K562 (cell line): ENCODE measurements around the gene TTC31. TPM values are rescaled to one million over a fixed set of nuclear protein-coding genes. Genes with fewer than 3 reads are reported as not detected.

Source experiments
- CREM ChIP-seq: IDR thresholded peaks from 2 replicates; pipeline ENCODE4 v1.6.1; 2014; ENCODE audit warnings: antibody characterized with exemption, low read depth
- E2F8 ChIP-seq: fragments of 450-650 bp; IDR thresholded peaks from 2 replicates; pipeline ENCODE4 v1.7.1; 2018; ENCODE audit warnings: mild to moderate bottlenecking, low read depth; ENCODE audit not compliant: partially characterized antibody
- FOXA3 ChIP-seq, 2 experiments: fragments of 450-650 bp in 1 of 2; sonication (generic) in 1 of 2; formaldehyde crosslinking; IDR thresholded peaks in 1 of 2; conservative IDR thresholded peaks in 1 of 2; 2 replicates each; pipeline versions ENCODE4 v1.4.0 to v1.8.0; 2020 to 2022; ENCODE audit warnings: mild to moderate bottlenecking in 2 of 2, missing genetic modification reagents in 1 of 2
- MBD2 ChIP-seq: sonication (generic); IDR thresholded peaks from 2 replicates; pipeline ENCODE4 v1.6.1; 2016; ENCODE audit warnings: low read depth, borderline replicate concordance
- MECOM ChIP-seq: fragments of 250-450 bp; sonication (Bioruptor Pico); IDR thresholded peaks from 2 replicates; pipeline ENCODE4 v1.8.0; 2022; ENCODE audit warnings: inconsistent platforms
- NELFE ChIP-seq: IDR thresholded peaks from 2 replicates; pipeline ENCODE4 v1.6.1; 2011; ENCODE audit warnings: mild to moderate bottlenecking; ENCODE audit not compliant: insufficient read depth, insufficient read length
- POLR2AphosphoS5 ChIP-seq: IDR thresholded peaks from 2 replicates; pipeline ENCODE4 v1.6.1; 2011; ENCODE audit warnings: mild to moderate bottlenecking, low read depth, low read length, moderate library complexity; ENCODE audit not compliant: control insufficient read depth, insufficient read depth
- SLC30A9 ChIP-seq: fragments of 250-450 bp; sonication (Bioruptor Pico); IDR thresholded peaks from 2 replicates; pipeline ENCODE4 v1.8.0; 2022; ENCODE audit warnings: mild to moderate bottlenecking, moderate library complexity
- SPI1 ChIP-seq: IDR thresholded peaks from 2 replicates; pipeline ENCODE4 v1.6.1; 2011; ENCODE audit warnings: low read depth, low read length, control low read depth, borderline replicate concordance
- SREBF1 ChIP-seq: fragments of 150-350 bp; IDR thresholded peaks from 2 replicates; pipeline ENCODE4 v1.6.1; 2014; ENCODE audit warnings: antibody characterized with exemption, low read depth, low read length, borderline replicate concordance
- ZNF174 ChIP-seq: fragments of 250-450 bp; sonication (Bioruptor Pico); IDR thresholded peaks from 2 replicates; pipeline ENCODE4 v1.4.0; 2020; ENCODE audit warnings: mild to moderate bottlenecking
- ZNF280A ChIP-seq: fragments of 450-650 bp; IDR thresholded peaks from 2 replicates; pipeline ENCODE4 v1.6.1; 2018; ENCODE audit warnings: mild to moderate bottlenecking, low read depth; ENCODE audit not compliant: partially characterized antibody
- polyA plus RNA-seq, 8 experiments: library from polyadenylated mRNA; depleted of rRNA in 4 of 8; stranded (reverse) in 5 of 8; unstranded in 3 of 8; fragments of >200 nt; fragmentation: Nextera tagmentation in 2 of 8; fragmentation: Illumina TruSeq in 1 of 8; extraction: Ambion mirVana in 2 of 8; extraction: Trizol in 1 of 8; gene quantifications; 2 replicates each; pipeline versions ENCODE4 v1.2.1 to v1.2.3, GENCODE V29; 2011 to 2014; ENCODE audit warnings: inconsistent platforms in 1 of 8, missing spikeins in 1 of 8
- total RNA-seq, 7 experiments: library from RNA; depleted of rRNA in 6 of 7; stranded (reverse); fragments of >200 nt in 6 of 7; fragmentation: Illumina TruSeq in 2 of 7; extraction: Trizol in 2 of 7; gene quantifications; 2 replicates each; pipeline versions ENCODE4 v1.2.1 to v1.2.3, GENCODE V29; 2011 to 2021; ENCODE audit warnings: low replicate concordance in 1 of 7
- TF ChIP-seq, protein P1 (sequence below): sonication (generic); formaldehyde crosslinking; IDR thresholded peaks from 2 replicates; pipeline ENCODE4 v1.8.0; 2022; ENCODE audit warnings: mild to moderate bottlenecking, missing genetic modification reagents
- TF ChIP-seq, protein P2 (sequence below): fragments of 250-450 bp; sonication (Bioruptor Pico); IDR thresholded peaks from 2 replicates; pipeline ENCODE4 v1.4.0; 2020; ENCODE audit warnings: mild to moderate bottlenecking
- TF ChIP-seq, protein P3 (sequence below): sonication (generic); formaldehyde crosslinking; IDR thresholded peaks from 2 replicates; pipeline ENCODE4 v1.8.0; 2022; ENCODE audit warnings: missing genetic modification reagents, mild to moderate bottlenecking, moderate library complexity, borderline replicate concordance
- TF ChIP-seq, protein P4 (sequence below): fragments of 250-450 bp; sonication (Bioruptor Pico); IDR thresholded peaks from 2 replicates; pipeline ENCODE4 v1.8.0; 2022; ENCODE audit warnings: moderate library complexity, mild to moderate bottlenecking, inconsistent platforms

The TTC31 gene
- total and polyA plus RNA-seq, 9 of the 15 experiments (the other 6 are each of a cell fraction or from before 2014, with no cell fraction given): 4.7 to 30.5 (median 15.9) TPM

GRCh38 chr2:74530239-74531187, 47.6 kb downstream of the TTC31 start (continued):
- TF ChIP-seq ZNF280A (no peak), CREM (peak; percentile 73), MBD2 (no peak), SLC30A9 (CRISPR knock-in tag) (no peak), ZNF174 (no peak), POLR2AphosphoS5 (peak; percentile 87; the same call in 1 of the 2 replicates), MECOM (no peak), SREBF1 (no peak), NELFE (no peak), FOXA3 (CRISPR knock-in tag; conservative IDR thresholded peaks at IDR 0.05 in 1 of 2, IDR thresholded peaks at IDR 0.05 in 1 of 2) (no peak), E2F8 (peak; percentile 45), SPI1 (no peak)
- TF ChIP-seq, protein P1, sequence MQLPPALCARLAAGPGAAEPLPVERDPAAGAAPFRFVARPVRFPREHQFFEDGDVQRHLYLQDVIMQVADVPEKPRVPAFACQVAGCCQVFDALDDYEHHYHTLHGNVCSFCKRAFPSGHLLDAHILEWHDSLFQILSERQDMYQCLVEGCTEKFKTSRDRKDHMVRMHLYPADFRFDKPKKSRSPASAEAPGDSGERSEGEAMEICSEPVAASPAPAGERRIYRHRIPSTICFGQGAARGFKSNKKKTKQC: peak; percentile 55; the same call in 1 of the 2 replicates
- TF ChIP-seq, protein P2, sequence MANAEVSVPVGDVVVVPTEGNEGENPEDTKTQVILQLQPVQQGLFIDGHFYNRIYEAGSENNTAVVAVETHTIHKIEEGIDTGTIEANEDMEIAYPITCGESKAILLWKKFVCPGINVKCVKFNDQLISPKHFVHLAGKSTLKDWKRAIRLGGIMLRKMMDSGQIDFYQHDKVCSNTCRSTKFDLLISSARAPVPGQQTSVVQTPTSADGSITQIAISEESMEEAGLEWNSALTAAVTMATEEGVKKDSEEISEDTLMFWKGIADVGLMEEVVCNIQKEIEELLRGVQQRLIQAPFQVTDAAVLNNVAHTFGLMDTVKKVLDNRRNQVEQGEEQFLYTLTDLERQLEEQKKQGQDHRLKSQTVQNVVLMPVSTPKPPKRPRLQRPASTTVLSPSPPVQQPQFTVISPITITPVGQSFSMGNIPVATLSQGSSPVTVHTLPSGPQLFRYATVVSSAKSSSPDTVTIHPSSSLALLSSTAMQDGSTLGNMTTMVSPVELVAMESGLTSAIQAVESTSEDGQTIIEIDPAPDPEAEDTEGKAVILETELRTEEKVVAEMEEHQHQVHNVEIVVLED (CRISPR knock-in tag): no peak
- TF ChIP-seq, protein P3, sequence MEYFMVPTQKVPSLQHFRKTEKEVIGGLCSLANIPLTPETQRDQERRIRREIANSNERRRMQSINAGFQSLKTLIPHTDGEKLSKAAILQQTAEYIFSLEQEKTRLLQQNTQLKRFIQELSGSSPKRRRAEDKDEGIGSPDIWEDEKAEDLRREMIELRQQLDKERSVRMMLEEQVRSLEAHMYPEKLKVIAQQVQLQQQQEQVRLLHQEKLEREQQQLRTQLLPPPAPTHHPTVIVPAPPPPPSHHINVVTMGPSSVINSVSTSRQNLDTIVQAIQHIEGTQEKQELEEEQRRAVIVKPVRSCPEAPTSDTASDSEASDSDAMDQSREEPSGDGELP (CRISPR knock-in tag): peak; percentile 96
- TF ChIP-seq, protein P4, sequence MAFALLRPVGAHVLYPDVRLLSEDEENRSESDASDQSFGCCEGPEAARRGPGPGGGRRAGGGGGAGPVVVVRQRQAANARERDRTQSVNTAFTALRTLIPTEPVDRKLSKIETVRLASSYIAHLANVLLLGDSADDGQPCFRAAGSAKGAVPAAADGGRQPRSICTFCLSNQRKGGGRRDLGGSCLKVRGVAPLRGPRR (CRISPR knock-in tag): no peak
